ENCODE results near the gene CPM. TPM values are rescaled to one million over a fixed set of nuclear protein-coding genes. Genes with fewer than 3 reads are reported as not detected.
"Not testable (repeated sequence)": the region's sequence is repeated elsewhere in the genome, so short reads cannot be mapped to it uniquely, and the experiment has no call there.

CPM gene
- polyA plus RNA-seq, 5 donors, result 241 to 466 (median 348) TPM

- DNase-seq, result no peak
Measured at GRCh38 chr12:68809190-68810026, 123.6 kb downstream of the CPM start.

- DNase-seq, result peak; percentile 65 to 71
Measured at GRCh38 chr12:68808388-68809189, 124.4 kb downstream of the CPM start.

DNA sequence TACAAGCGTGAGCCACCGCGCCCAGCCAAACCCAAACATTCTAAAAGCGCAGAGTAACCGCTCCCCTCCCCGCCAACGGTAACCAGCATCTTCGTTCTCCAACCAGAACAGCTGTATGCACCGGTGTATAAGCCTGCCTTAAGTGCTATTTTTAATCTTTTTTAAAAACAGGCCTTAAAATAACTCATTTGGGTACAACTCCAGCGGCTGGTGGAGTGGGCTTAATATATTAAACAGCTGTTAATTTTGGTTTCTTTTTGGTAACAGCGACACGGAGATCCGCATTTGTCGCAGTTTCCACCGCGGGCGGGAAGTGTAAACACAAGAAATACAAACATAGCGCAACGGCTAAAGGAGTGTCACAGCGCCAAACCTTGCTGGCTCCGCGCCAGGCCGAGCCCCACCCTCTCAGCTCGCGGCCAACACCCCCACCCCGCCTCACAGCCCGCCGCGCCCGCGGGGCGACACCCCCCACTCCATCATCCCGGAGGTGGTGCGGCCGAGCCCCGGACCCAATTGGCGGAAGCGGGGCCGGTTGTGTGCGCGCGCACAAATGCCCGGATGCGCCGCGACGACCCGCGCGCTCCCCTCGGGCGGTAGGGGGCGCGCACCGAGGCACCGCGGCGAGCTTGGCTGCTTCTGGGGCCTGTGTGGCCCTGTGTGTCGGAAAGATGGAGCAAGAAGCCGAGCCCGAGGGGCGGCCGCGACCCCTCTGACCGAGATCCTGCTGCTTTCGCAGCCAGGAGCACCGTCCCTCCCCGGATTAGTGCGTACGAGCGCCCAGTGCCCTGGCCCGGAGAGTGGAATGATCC is 125.2 kb downstream of the CPM start, which contains the start of gene MDM2:
TSS of gene MDM2 (plus strand) at position 602 of the 812 bp plus-strand sequence. CDS start 301 bp downstream, outside the sequence.
- DNase-seq, result peak; percentile 93 to 94

GRCh38 chr12:68807274-68807575 is 125.7 kb downstream of the CPM start:
- DNase-seq, result not testable (repeated sequence)

DNA sequence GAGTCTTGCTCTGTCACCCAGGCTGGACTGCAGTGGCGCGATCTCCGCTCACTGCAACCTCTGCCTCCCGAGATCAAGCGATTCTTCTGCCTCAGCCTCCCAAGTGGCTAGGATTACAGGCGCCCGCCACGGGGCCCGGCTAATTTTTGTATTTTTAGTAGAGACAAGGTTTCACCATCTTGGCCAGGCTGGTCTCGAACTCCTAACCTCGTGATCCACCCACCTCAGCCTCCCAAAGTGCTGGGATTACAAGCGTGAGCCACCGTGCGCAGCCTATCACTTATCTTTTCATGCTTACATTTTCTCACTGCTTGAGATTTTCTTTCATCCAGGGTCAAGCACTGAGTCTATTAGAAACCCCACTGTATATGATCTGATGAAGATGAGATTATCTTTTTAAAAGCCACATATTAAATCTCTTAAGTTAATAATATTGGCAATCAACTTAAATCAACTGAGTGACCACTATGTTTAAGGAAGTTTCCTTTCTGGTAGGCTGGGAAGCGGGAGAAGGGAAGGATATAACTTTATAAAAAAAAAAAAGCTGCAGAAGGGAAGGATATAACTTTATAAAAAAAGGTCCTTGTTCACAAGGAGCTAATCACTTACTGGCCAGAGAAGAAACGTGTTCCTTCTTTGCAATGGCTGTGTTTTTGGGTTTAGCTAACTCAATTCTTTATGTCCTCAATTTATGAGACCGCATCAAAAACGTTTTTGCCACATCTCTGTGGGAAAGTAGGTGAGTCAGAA is 126.3 kb downstream of the CPM start:
- DNase-seq, result no peak

DNA sequence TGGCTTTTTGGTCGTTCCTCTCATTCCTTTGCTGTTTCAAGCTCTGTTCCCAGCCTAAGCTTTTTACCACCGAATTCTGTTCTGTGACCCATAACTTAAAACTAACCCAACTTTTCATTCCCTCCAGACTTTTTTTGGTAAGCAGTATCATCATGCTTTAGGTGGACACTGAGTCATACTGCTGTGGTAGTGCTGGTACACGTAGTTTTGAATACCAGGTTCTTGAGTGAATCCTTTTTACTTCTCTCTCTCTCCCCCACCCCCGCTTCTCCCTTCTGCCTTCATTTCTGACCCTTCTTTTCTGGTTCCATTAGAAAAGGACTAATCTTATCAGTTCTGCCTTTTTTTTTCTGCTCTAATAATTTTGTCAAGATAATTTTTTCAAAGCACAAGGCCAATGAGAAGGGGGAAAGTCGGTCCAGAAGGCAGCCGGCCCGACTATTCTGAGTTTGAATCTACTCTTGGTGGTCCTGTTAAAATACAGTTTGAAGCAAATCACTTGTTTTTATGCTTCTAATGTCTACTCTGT is 127.3 kb downstream of the CPM start:
- no peak for DNase-seq

DNA sequence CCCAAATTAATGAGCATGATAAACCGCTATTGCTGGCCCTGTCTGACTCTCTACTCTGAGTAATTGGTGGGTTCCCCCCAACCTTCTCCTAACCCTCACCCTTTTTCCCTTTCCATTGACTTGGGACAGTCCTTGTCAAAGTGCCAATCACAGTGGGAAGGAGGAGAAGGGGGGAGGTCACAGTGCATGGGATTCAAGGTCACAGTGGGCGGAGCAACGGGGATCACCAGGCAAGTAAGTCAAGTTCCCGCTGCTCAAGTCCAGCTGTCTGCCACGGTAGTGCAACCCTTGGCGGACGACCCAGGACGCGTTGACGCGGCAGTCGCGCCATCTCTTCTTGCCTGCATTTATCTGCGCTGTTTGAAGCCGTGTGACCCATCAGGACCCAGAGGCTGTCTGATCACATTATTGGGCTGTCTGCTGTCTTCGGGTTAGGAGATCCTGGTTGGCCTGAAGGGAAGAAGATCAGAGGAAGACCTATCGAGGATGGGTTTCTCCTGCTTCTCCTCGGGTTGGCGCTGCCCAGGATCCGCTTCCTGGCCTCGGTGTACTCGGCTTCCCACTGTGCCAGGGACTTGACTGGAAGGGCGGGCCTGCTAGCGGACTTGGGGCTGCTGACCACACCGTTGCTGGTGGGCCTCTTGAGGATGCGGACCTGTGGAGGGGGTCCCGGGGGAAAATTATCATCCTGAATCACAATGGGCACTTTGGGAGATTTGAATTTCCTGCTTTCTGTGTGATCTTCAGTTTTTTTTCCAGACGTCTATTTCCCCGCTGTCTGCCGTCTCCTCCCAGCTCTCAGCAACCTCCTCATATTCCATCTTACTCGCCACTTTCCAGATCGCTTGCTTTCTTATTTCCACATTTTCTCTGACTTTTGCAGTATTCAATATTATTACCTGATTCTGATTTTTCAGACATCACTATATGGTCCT is 128.0 kb downstream of the CPM start:
- no peak for DNase-seq

DNA sequence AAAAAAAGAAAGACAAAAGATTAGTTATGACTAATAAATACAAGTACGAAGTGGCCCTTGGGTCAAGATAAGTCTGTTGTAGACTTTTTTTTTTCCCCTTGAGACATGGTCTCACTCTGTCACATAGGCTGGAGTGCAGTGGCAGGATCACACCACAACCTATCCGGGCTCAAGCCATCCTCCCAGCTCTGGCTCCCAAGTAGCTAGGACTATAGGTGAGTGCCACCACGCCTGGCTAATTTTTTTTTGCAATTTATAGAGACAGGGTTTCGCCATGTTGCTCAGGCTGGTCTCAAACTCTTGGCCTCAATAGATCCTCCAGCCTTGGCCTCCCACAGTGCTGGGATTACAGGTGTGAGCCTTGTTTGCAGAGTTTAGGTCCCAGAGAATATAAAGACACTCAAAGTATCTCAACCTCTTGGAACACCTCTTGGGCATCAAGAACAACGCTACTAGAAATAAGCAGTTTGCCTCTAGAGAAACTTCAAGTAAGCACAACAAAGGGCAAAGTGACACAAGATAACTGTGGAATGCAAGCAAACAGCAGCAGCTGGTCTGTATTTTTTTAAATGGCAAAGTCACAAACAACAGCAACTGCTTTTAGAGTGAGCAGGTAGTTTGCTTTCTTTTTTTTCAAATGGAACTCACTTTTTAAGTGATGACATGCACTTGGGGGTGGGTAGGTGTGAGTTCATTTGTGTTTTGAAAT is 128.9 kb downstream of the CPM start:
- DNase-seq, result no peak

- DNase-seq, result not testable (repeated sequence)
Measured at GRCh38 chr12:68802911-68803651, 129.9 kb downstream of the CPM start.

DNA sequence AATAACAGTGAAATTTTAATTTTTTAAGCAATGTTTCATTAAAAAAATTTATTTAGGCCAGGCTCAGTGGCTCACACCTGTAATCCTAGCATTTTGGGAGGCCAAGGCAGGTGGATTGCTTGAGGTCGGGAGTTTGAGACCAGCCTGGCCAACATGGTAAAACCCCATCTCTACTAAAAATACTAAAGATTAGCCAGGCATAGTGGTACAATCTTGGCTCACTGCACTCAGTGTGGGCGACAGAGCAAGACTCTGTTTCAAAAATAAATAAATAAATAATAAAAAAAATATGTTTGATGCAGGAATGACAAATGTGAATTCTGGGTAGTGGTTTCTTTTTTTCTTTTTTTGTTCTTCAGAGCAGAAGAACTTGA is 130.6 kb downstream of the CPM start:
- not testable (repeated sequence) for DNase-seq

Other genes starting within 250 kb of the CPM start
- gene NUP107, start 246.2 kb downstream of the CPM start, polyA plus RNA-seq (ENCODE audit: insufficient read depth in 1 of 5, insufficient read length in 5 of 5, low replicate concordance in 1 of 5), result 10 to 100 TPM; 53.9 to 95.6 (median 75.2) TPM
- gene SLC35E3, start 187.0 kb downstream of the CPM start, polyA plus RNA-seq (ENCODE audit: insufficient read depth in 1 of 5, insufficient read length in 5 of 5, low replicate concordance in 1 of 5), result 10 to 100 TPM; 13.6 to 20.7 (median 17.9) TPM
- gene MDM2, start 125.0 kb downstream of the CPM start, polyA plus RNA-seq (ENCODE audit: insufficient read depth in 1 of 5, insufficient read length in 5 of 5, low replicate concordance in 1 of 5), result 100 to 1,000 TPM in 3 of 5 donors, 10 to 100 TPM in 2; 80.8 to 129 (median 113) TPM

Data from right lung (tissue), 5 donors.